Fibroblast of lung (primary cell): ENCODE measurements around the gene LASP1. TPM values are rescaled to one million over a fixed set of nuclear protein-coding genes. Genes with fewer than 3 reads are reported as not detected.

Experiments
- DNase-seq, 2 donors: peaks; one replicate each; pipeline versions ENCODE4 v3.0.0 to v3.0.0-alpha.2; 2010; ENCODE audit warnings: low read depth in 2 of 2
- H2AFZ ChIP-seq: 2 replicates; pipeline ENCODE4 v1.5.1; 2012; ENCODE audit warnings: low read length, control low read depth, inconsistent platforms
- H3K27ac ChIP-seq: 2 replicates; pipeline ENCODE4 v1.5.1; 2011; ENCODE audit warnings: low read length, control low read depth; ENCODE audit not compliant: insufficient read depth
- H3K27me3 ChIP-seq: 2 replicates; pipeline ENCODE4 v1.5.1; 2011; ENCODE audit warnings: mild to moderate bottlenecking, low read length; ENCODE audit not compliant: control insufficient read depth, insufficient read depth
- H3K36me3 ChIP-seq: 2 replicates; pipeline ENCODE4 v1.5.1; 2011; ENCODE audit warnings: low read length; ENCODE audit not compliant: control insufficient read depth, insufficient read depth
- H3K4me1 ChIP-seq: 2 replicates; pipeline ENCODE4 v1.5.1; 2011; ENCODE audit warnings: low read length; ENCODE audit not compliant: control insufficient read depth, insufficient read depth; ENCODE audit errors: extremely low read depth
- H3K4me2 ChIP-seq: 2 replicates; pipeline ENCODE4 v1.5.1; 2011; ENCODE audit warnings: low read length, control low read depth; ENCODE audit not compliant: insufficient read depth; ENCODE audit errors: extremely low read depth
- H3K4me3 ChIP-seq, 4 experiments: fragments of 200-600 bp in 1 of 4; sonication (generic) in 1 of 4; replicated peaks in 1 of 4; 2 replicates each; pipeline ENCODE4 v1.5.1; 2011 to 2016; ENCODE audit warnings: low read length in 4 of 4, low read depth in 3 of 4, mild to moderate bottlenecking in 3 of 4, control low read depth in 2 of 4, inconsistent platforms in 1 of 4, mixed read lengths in 1 of 4; ENCODE audit not compliant: insufficient read depth in 1 of 4; ENCODE audit errors: control extremely low read depth in 1 of 4
- H3K79me2 ChIP-seq: 2 replicates; pipeline ENCODE4 v1.5.1; 2012; ENCODE audit warnings: mild to moderate bottlenecking, low read length, inconsistent platforms; ENCODE audit not compliant: control insufficient read depth, insufficient read depth
- H3K9ac ChIP-seq: 2 replicates; pipeline ENCODE4 v1.5.1; 2011; ENCODE audit warnings: mild to moderate bottlenecking, low read length, control low read depth; ENCODE audit not compliant: insufficient read depth
- H3K9me3 ChIP-seq: 2 replicates; pipeline ENCODE4 v1.5.1; 2012; ENCODE audit warnings: low read depth, low read length; ENCODE audit not compliant: control insufficient read depth, insufficient read depth
- H4K20me1 ChIP-seq: 2 replicates; pipeline ENCODE4 v1.5.1; 2011; ENCODE audit warnings: low read length; ENCODE audit not compliant: control insufficient read depth, insufficient read depth; ENCODE audit errors: extremely low read depth
- EZH2 ChIP-seq: IDR thresholded peaks from 2 replicates; pipeline ENCODE4 v1.5.1; 2012; ENCODE audit warnings: low read length, control low read depth, mild to moderate bottlenecking; ENCODE audit errors: missing control alignments
- polyA plus RNA-seq, 2 donors: library from polyadenylated mRNA; depleted of rRNA in 1 of 2; stranded (reverse) in 1 of 2; unstranded in 1 of 2; fragments of >200 nt; gene quantifications; 2 replicates each; pipeline ENCODE4 v1.2.1, GENCODE V29; 2011 to 2012; ENCODE audit warnings: missing spikeins in 1 of 2
- total RNA-seq: library from RNA; depleted of rRNA; stranded (reverse); fragments of >200 nt; gene quantifications from 2 replicates; pipeline ENCODE4 v1.2.1, GENCODE V29; 2014
- TF ChIP-seq, protein P1 (sequence below), 2 donors: IDR thresholded peaks in 1 of 2; conservative IDR thresholded peaks in 1 of 2; 1 replicate in 1 of 2; 2 replicates in 1 of 2; pipeline ENCODE4 v1.5.1; 2011 to 2012; ENCODE audit warnings: low read length in 2 of 2, control low read depth in 1 of 2, inconsistent platforms in 1 of 2, low read depth in 1 of 2, mild to moderate bottlenecking in 1 of 2

LASP1 gene
- total and polyA plus RNA-seq, 2 donors (not counting 1 experiment from before 2014, with no cell fraction given), result 79.8 to 208 TPM

DNA sequence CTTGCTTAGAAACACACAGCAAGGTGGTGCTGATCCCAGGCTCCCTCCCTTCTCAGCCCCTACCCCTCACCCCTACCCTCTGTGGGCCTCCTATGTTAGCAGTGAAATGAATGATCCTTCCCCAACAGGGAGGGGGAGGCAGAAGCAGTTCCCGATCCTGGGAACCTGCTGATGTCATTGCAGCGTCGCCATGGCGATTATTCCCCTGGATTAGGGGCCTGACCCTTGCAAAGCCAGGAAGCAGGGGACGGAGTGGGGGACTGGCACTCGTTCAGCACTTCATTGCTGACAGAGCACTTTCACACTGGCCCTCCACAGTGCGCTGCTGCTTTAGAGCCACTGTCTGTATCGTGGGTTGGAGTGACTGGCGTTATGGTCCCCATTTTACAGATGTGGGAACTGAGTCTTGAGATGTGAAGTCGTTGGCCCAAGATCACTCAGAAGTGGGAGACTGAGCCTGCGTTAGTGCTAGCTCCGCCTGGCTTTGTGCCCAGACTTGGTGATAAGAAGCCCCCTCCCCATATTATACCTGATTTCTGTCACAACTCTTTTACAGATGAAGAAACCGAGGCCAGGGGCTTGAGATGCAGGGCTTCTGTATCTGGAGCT lies 26.6 kb downstream of the LASP1 start:
- no peaks in the 10 kb centered on the region for H3K9me3 ChIP-seq
- H3K27me3 ChIP-seq, result no peaks in the 10 kb centered on the region
- H3K4me2 ChIP-seq, result no peak overlapping the region
- H3K4me3 ChIP-seq, result no peak overlapping the region
- H3K9ac ChIP-seq, result no peak overlapping the region
- no peak for DNase-seq
- TF ChIP-seq EZH2, result no peak
- TF ChIP-seq, protein P1, sequence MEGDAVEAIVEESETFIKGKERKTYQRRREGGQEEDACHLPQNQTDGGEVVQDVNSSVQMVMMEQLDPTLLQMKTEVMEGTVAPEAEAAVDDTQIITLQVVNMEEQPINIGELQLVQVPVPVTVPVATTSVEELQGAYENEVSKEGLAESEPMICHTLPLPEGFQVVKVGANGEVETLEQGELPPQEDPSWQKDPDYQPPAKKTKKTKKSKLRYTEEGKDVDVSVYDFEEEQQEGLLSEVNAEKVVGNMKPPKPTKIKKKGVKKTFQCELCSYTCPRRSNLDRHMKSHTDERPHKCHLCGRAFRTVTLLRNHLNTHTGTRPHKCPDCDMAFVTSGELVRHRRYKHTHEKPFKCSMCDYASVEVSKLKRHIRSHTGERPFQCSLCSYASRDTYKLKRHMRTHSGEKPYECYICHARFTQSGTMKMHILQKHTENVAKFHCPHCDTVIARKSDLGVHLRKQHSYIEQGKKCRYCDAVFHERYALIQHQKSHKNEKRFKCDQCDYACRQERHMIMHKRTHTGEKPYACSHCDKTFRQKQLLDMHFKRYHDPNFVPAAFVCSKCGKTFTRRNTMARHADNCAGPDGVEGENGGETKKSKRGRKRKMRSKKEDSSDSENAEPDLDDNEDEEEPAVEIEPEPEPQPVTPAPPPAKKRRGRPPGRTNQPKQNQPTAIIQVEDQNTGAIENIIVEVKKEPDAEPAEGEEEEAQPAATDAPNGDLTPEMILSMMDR (conservative IDR thresholded peaks at IDR 0.05 in 1 of 2, IDR thresholded peaks at IDR 0.05 in 1 of 2; ENCODE audit: low read depth in 1 of 2, low read length in 2 of 2), result no peak
- H3K36me3 ChIP-seq, result peaks cover 43% of the 10 kb centered on the region
- no peak overlapping the region for H2AFZ ChIP-seq
- peak overlapping the region; percentile 44 for H3K27ac ChIP-seq
- H3K79me2 ChIP-seq, result peaks cover 54% of the 10 kb centered on the region
- peaks cover 45% of the 10 kb centered on the region for H3K4me1 ChIP-seq
- H4K20me1 ChIP-seq, result no peaks in the 10 kb centered on the region

DNA sequence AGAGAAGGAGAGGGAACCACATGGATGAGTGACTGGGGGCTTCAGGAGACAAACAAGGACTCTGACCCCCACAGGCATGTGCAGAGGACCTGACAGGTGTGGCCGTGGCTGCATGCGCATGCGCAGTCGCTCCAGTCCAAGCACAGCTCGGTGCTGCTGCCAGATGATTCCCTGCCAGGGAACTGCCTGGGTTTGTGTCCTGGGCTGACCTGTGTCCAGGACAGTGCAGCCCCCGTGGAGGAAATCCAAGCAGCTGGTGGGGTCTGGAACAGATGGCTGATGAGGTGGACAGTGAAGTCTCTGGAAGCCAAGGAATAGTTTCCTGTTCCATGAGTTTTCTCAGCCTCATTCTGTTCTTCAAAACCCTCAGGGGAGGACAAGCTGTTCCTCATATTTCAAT lies 27.3 kb downstream of the LASP1 start:
- H3K4me2 ChIP-seq, result no peak overlapping the region
- no peaks in the 10 kb centered on the region for H3K27me3 ChIP-seq
- TF ChIP-seq, protein P1 (conservative IDR thresholded peaks at IDR 0.05 in 1 of 2, IDR thresholded peaks at IDR 0.05 in 1 of 2; ENCODE audit: low read depth in 1 of 2, low read length in 2 of 2), result no peak
- TF ChIP-seq EZH2, result no peak
- peaks cover 54% of the 10 kb centered on the region for H3K79me2 ChIP-seq
- H3K36me3 ChIP-seq, result peaks cover 38% of the 10 kb centered on the region
- no peak overlapping the region for H2AFZ ChIP-seq
- H3K27ac ChIP-seq, result no peak overlapping the region
- H3K4me1 ChIP-seq, result peaks cover 48% of the 10 kb centered on the region
- H3K9me3 ChIP-seq, result no peaks in the 10 kb centered on the region
- DNase-seq, result peak in 1 of 2 donors; percentile 24
- no peak overlapping the region for H3K4me3 ChIP-seq
- no peak overlapping the region for H3K9ac ChIP-seq
- no peaks in the 10 kb centered on the region for H4K20me1 ChIP-seq

DNA sequence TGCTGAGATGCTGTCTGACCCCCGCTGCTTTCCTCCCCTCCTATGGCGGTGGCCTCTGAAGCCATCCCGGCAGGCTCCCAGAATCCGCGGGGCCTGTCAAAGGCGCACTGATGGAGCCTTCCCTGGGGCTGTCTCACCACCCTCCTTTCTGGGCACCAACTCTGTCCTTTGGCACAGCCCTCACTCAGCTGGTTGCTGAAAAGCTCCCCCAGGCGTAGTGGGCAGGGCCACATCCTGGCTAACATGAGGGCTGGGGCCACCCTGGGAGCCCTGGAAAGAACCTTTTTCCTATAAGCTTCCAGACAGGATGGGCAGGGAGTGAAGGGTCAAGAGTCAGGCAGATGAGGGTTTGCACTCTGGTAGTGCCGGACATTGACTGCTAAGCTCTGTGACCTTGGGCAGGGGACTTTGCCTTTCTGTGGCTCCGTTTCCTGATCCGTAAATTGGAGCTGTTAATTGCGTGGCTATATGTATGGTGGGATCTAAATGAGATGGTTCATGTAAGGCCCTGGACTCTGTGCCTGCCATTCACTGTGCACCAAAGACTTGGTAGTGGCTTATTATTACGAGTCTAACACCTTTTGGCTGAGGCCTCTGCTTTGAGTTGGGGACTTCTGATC lies 27.9 kb downstream of the LASP1 start:
- H3K36me3 ChIP-seq, result peaks cover 32% of the 10 kb centered on the region

More for the DNA sequence above, 27.9 kb downstream of the LASP1 start:
- no peak overlapping the region for H3K27ac ChIP-seq
- peaks cover 52% of the 10 kb centered on the region for H3K79me2 ChIP-seq
- no peak for DNase-seq
- H3K4me1 ChIP-seq, result peaks cover 46% of the 10 kb centered on the region
- no peak overlapping the region for H3K4me3 ChIP-seq
- no peak overlapping the region for H3K4me2 ChIP-seq
- H3K9me3 ChIP-seq, result no peaks in the 10 kb centered on the region
- H3K9ac ChIP-seq, result no peak overlapping the region
- no peak for TF ChIP-seq EZH2
- TF ChIP-seq, protein P1 (conservative IDR thresholded peaks at IDR 0.05 in 1 of 2, IDR thresholded peaks at IDR 0.05 in 1 of 2; ENCODE audit: low read depth in 1 of 2, low read length in 2 of 2), result no peak
- no peaks in the 10 kb centered on the region for H3K27me3 ChIP-seq
- no peak overlapping the region for H2AFZ ChIP-seq
- H4K20me1 ChIP-seq, result no peaks in the 10 kb centered on the region
